ENCODE data around the gene NFIA. TPM values are rescaled to one million over a fixed set of nuclear protein-coding genes. Genes with fewer than 3 reads are reported as not detected.

The NFIA gene
- total RNA-seq, 3 donors from 2014 or later, result 2.7 to 6.9 (median 5.8) TPM

DNA sequence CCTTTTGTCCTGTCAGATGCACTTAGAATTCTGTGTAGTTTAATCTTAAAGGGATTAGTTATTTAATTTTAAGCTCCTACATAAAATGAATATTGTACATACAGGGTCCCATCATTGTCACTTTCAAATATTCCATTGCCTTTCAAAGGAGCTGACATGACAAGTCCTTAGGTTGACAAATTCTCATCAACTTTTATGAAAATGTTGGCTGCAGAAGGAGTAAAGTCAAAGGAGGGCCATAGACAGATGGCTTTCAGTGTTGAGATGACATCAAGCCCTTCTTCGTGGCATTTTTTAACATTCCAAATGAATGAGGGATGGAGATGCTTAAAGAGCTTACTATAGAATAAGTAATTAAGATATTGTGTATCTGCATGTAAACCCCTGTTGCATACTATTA, 15.4 kb downstream of the NFIA start:
- Mint-ChIP-seq H3K4me1 (ENCODE audit: low read depth) (no peaks in the 10 kb centered on the region), H3K4me3 (no peak overlapping the region), H3K36me3 (ENCODE audit: insufficient read depth) (no peaks in the 10 kb centered on the region), H3K9me3 (no peaks in the 10 kb centered on the region), H3K27me3 (ENCODE audit: low read depth) (no peaks in the 10 kb centered on the region)
- no peak for DNase-seq
- no peak for ATAC-seq

DNA sequence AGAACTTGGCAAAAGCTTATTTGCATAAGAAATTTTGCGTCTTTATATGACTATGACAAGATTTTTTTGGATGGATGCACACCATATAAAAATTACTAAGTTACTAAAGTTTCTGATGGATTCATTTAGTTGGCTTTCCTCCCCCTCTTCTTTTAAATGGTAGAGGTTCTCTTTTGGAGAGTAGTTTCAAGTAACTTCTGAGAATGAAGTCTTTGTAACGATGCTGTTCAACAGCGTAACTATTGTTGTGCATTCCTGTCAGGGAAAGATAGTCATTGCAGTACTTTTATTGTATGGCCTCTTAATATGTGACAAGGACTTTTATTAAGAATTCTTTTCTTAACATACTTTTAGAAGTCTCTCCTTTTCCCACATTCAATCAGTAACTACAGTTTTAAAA, 16.0 kb downstream of the NFIA start:
- H3K4me3 Mint-ChIP-seq, result no peak overlapping the region
- no peaks in the 10 kb centered on the region for H3K27me3 Mint-ChIP-seq (ENCODE audit: low read depth)
- H3K36me3 Mint-ChIP-seq (ENCODE audit: insufficient read depth), result no peaks in the 10 kb centered on the region
- DNase-seq (no peak), ATAC-seq (no peak)
- H3K9me3 Mint-ChIP-seq, result no peaks in the 10 kb centered on the region
- H3K4me1 Mint-ChIP-seq (ENCODE audit: low read depth), result no peaks in the 10 kb centered on the region

DNA sequence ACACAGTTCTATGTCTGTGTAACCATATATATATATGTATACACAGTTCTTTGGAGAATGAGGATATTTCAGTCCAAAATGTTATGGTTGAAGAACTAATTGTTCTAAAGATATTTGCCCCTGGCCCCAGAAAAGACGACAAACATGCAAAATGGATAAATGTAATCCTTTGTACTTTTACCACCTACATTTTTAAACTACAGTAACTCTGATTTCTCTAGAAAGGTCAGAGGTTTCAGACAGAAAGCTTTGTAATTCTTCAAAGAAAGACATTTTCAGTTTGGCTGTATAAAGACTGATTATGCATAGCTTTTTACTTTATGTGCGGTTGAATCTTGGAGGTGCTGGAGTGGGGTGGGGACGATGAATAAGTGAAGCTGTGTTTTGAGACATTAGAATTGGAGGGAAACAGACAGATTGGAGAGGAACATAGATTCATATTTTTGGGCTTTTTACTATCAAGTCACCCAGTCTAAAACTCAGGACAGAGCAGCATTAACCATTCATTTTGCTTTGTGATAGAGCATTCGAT, 16.6 kb downstream of the NFIA start:
- H3K4me1 Mint-ChIP-seq (ENCODE audit: low read depth), result no peaks in the 10 kb centered on the region
- no peaks in the 10 kb centered on the region for H3K36me3 Mint-ChIP-seq (ENCODE audit: insufficient read depth)
- H3K27me3 Mint-ChIP-seq (ENCODE audit: low read depth), result no peaks in the 10 kb centered on the region
- no peaks in the 10 kb centered on the region for H3K9me3 Mint-ChIP-seq
- no peak overlapping the region for H3K4me3 Mint-ChIP-seq
- ATAC-seq (no peak), DNase-seq (no peak)

DNA sequence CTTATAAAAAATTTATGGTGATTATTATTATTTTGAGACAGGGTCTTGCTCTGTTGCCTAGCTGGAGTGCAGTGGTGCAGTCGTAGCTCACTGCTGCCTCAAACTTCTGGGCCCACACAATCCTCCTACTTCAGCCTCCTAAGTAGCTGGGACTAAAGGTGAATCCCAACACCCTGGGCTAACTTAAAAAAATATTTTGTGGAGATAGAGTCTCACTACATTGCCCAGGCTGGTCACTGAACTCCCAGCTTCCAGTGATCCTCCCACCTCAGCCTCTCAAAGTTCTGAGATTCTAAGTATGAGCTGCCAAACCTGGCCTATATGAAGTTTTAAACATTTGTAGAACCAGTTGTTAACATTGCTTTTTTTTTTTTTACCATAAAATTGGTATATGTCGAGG, 18.2 kb downstream of the NFIA start:
- no peak for ATAC-seq
- no peak for DNase-seq
- no peaks in the 10 kb centered on the region for H3K9me3 Mint-ChIP-seq
- no peaks in the 10 kb centered on the region for H3K4me1 Mint-ChIP-seq (ENCODE audit: low read depth)
- no peaks in the 10 kb centered on the region for H3K27me3 Mint-ChIP-seq (ENCODE audit: low read depth)
- no peaks in the 10 kb centered on the region for H3K36me3 Mint-ChIP-seq (ENCODE audit: insufficient read depth)
- H3K4me3 Mint-ChIP-seq, result no peak overlapping the region

DNA sequence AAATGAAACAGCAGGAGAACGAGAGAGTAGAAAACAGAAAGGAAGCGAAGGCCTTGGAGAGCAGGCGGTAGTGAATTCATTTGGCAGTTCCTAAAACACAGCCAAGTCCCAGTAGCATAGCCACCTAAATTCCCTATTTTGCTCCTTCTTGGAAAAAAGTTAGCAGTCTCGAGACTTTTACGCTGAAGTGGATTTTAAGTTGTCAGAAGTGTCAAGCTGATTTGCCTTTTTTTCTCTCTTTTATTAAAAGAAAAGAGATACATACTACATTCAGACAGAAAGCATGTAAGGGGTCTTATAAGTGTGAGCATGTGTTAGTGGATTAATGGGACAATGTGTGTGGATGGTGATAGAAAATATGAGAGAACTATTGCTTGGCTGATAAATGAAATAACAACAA, 19.2 kb downstream of the NFIA start:
- no peak for ATAC-seq
- no peak overlapping the region for H3K4me3 Mint-ChIP-seq

DNA sequence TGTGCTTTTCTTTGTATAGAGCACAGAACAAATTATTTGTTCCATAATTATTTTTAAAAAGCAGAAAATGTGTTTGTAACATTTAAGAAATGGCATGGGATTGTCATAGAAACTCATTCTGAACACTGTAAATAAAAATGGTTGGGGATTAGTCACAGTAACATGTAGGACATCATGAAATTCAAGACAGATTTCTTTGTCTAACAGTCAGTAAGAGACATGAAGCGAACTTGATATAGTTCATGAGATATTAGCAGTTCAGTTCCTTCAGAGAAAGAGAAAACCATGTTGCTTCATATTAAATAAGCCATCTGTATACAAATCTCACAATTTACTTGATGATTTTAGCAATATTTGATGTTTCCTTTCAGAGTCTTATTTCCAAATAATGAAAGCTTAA, 19.7 kb downstream of the NFIA start:
- Mint-ChIP-seq H3K36me3 (ENCODE audit: insufficient read depth) (no peaks in the 10 kb centered on the region), H3K4me3 (no peak overlapping the region), H3K4me1 (ENCODE audit: low read depth) (no peaks in the 10 kb centered on the region), H3K27me3 (ENCODE audit: low read depth) (no peaks in the 10 kb centered on the region), H3K9me3 (no peaks in the 10 kb centered on the region)
- no peak for ATAC-seq
- no peak for DNase-seq

More for the DNA sequence above, 19.2 kb downstream of the NFIA start:
- no peaks in the 10 kb centered on the region for H3K27me3 Mint-ChIP-seq (ENCODE audit: low read depth)
- H3K36me3 Mint-ChIP-seq (ENCODE audit: insufficient read depth), result no peaks in the 10 kb centered on the region
- H3K9me3 Mint-ChIP-seq, result no peaks in the 10 kb centered on the region
- no peaks in the 10 kb centered on the region for H3K4me1 Mint-ChIP-seq (ENCODE audit: low read depth)
- DNase-seq, result no peak

DNA sequence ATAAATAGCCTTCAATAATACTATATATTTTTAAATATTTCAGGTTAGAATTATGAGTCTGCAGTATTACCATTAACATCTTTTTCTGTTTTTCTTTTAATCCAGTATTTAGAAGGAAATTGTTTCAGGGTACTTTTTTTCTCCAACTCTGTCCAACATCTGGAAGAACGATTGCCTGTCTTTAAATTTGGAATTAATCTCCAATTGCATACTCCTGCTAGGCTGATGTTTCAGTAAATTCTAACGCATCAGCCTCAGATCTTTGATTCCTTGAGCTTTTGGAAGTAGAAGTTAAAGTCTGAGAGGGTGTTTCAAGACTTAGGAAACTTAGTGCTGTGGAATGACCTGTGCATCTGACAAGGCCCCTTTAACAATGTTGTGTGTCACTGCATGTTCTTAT, 20.3 kb downstream of the NFIA start:
- H3K4me3 Mint-ChIP-seq, result no peak overlapping the region
- no peaks in the 10 kb centered on the region for H3K9me3 Mint-ChIP-seq
- no peak for ATAC-seq
- no peaks in the 10 kb centered on the region for H3K4me1 Mint-ChIP-seq (ENCODE audit: low read depth)
- H3K36me3 Mint-ChIP-seq (ENCODE audit: insufficient read depth), result no peaks in the 10 kb centered on the region
- no peak for DNase-seq
- no peaks in the 10 kb centered on the region for H3K27me3 Mint-ChIP-seq (ENCODE audit: low read depth)

DNA sequence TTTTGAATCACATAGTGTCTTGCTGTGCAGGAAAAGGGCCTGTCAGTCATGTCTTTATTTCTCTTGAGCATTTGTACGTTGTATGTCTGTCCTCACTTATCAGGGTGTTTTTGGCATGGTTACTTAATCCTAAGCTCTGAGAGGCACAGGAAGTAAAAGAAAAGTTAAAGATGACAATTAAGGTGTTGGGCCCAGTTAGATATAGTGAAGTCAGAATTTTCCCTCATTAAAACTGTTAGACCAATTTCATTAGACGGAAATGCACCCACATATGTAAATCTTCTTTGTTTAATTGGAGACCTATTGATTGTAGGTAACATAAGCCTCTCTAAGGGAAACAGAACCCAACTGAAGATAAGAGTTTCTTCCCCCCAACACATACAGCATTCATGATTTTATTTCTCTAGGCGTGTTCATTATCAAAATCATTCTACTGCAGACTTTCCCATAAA, 21.9 kb downstream of the NFIA start:
- no peaks in the 10 kb centered on the region for H3K36me3 Mint-ChIP-seq (ENCODE audit: insufficient read depth)
- ATAC-seq, result no peak
- H3K4me3 Mint-ChIP-seq, result no peak overlapping the region
- no peak for DNase-seq
- no peaks in the 10 kb centered on the region for H3K4me1 Mint-ChIP-seq (ENCODE audit: low read depth)
- H3K9me3 Mint-ChIP-seq, result no peaks in the 10 kb centered on the region
- H3K27me3 Mint-ChIP-seq (ENCODE audit: low read depth), result no peaks in the 10 kb centered on the region

DNA sequence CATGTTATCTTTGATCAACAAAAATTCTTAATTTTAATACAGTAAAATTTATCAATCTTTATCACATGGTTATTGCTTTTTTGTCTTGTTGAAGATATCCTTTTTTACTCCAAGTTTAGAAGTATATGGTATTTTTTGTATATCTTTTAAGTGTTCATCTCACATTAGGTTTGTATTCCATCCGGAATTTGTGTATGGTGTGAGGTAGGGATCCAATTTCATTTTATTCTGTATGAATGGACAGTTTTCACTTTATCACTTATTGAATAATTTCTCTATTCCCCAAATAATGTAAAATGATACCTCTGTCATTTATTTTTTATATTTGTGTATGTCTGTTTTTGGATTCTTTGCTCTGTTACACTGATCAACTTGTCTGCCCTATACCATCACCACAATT, 25.3 kb downstream of the NFIA start:
- Mint-ChIP-seq H3K9me3 (no peaks in the 10 kb centered on the region), H3K27me3 (ENCODE audit: low read depth) (no peaks in the 10 kb centered on the region), H3K4me3 (no peak overlapping the region), H3K4me1 (ENCODE audit: low read depth) (no peaks in the 10 kb centered on the region), H3K36me3 (ENCODE audit: insufficient read depth) (no peaks in the 10 kb centered on the region)
- DNase-seq (no peak), ATAC-seq (no peak)

DNA sequence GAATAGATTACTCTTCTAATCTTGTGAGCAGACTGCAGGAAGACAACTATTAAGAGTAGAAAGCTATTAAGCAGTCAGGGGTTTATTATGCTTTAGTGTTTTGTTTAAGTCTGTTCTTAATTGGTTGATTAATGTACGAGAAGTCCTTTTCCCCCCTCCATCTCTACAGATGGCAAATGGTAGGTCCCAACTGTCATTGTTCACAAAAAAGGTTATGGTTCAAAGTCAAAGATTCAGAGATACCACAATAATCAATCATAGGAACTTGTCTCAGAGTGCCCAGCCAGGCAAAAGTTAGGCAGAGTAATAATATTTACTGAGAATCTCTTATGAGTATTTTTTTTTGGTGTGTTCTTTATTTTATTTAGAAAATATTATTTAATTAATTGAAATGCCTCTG, 26.8 kb downstream of the NFIA start:
- no peak for DNase-seq
- H3K4me3 Mint-ChIP-seq, result no peak overlapping the region
- H3K27me3 Mint-ChIP-seq (ENCODE audit: low read depth), result no peaks in the 10 kb centered on the region
- H3K36me3 Mint-ChIP-seq (ENCODE audit: insufficient read depth), result peaks cover 4% of the 10 kb centered on the region
- no peaks in the 10 kb centered on the region for H3K4me1 Mint-ChIP-seq (ENCODE audit: low read depth)
- ATAC-seq, result no peak
- H3K9me3 Mint-ChIP-seq, result no peaks in the 10 kb centered on the region

DNA sequence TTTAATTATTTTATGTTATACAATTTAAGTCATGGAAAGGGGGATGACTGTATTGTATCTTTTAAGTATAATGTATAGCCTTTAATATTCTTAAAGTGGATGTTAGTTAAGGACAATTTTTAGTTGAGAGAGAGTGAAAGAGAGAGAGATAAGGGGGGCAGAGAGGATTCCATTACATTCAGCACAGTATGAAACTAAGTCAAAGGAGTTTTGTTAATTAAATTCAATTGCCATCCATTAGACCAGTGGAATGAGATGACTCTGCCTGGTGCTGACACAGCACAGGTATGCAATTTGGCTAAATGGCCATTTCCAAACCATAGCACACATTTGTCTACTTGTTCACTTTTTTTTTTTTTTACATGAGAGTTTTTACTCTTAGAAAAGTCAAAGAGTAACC, 27.5 kb downstream of the NFIA start:
- H3K4me3 Mint-ChIP-seq, result no peak overlapping the region
- H3K9me3 Mint-ChIP-seq, result no peaks in the 10 kb centered on the region
- no peaks in the 10 kb centered on the region for H3K27me3 Mint-ChIP-seq (ENCODE audit: low read depth)
- DNase-seq (no peak), ATAC-seq (no peak)
- H3K36me3 Mint-ChIP-seq (ENCODE audit: insufficient read depth), result peaks cover 4% of the 10 kb centered on the region
- no peaks in the 10 kb centered on the region for H3K4me1 Mint-ChIP-seq (ENCODE audit: low read depth)

DNA sequence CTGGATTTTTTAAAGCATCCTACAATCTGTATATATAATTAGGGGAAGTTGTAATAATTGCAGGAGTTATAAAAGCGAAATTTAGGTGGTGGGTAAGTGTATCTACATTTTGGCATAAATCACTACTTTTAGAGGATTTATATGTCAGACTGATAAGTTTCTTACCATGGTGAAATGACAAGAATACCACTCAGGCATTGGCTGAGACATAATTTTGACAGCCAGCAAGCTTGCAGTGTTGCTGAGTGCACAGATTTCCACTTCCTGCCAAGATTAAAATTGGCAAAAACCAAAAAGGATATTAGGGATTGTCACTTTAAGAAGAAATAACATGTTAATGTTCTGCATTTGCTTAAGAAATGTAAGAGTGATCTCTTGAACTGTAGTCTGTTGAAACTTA, 28.2 kb downstream of the NFIA start:
- Mint-ChIP-seq H3K36me3 (ENCODE audit: insufficient read depth) (peaks cover 4% of the 10 kb centered on the region), H3K27me3 (ENCODE audit: low read depth) (no peaks in the 10 kb centered on the region), H3K4me1 (ENCODE audit: low read depth) (no peaks in the 10 kb centered on the region), H3K9me3 (no peaks in the 10 kb centered on the region), H3K4me3 (no peak overlapping the region)
- DNase-seq, result no peak
- no peak for ATAC-seq

DNA sequence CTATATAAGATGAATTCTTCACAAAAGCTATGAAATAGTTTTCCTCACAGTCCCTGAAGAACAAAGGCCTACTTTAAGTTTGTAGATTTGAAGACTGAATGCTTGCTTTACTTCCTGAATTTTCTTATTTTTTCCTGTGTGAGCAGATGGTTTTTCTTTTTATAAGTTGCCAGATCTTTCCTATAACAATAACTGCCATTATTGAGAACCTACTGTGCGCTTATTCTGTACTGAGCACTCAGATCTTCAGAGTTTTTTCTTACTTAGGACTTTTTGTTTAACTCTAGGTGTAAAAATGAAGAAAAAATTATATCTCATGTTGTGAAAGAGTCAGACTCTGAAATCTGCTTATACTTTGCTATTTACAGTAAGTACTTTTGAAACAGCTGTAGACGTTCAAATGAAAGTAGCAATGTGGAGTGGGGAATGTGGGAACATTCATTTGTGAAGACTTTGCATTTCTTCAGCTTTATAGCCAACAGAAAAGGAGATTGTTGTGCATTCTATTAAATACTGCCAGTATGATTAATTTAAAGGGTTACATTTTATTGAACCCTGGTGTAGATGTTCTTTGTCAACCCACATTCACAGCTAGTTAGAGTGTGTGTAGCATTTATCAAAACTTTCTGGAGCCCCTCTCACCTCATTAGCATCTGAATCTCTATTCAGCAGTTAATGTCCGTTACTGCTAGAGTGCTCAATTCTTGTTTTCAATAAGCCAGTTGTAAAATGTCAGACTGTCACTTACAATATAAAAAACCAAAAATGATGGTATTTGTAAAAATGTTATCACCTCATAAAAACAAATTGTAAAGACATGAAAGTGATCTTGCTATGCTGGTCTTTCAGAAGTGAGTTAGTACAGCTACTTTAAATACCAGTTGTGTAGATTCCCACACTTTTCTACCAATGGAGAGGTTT, 29.0 kb downstream of the NFIA start:
- Mint-ChIP-seq H3K4me1 (ENCODE audit: low read depth) (no peaks in the 10 kb centered on the region), H3K27me3 (ENCODE audit: low read depth) (peaks cover 2% of the 10 kb centered on the region)

DNA sequence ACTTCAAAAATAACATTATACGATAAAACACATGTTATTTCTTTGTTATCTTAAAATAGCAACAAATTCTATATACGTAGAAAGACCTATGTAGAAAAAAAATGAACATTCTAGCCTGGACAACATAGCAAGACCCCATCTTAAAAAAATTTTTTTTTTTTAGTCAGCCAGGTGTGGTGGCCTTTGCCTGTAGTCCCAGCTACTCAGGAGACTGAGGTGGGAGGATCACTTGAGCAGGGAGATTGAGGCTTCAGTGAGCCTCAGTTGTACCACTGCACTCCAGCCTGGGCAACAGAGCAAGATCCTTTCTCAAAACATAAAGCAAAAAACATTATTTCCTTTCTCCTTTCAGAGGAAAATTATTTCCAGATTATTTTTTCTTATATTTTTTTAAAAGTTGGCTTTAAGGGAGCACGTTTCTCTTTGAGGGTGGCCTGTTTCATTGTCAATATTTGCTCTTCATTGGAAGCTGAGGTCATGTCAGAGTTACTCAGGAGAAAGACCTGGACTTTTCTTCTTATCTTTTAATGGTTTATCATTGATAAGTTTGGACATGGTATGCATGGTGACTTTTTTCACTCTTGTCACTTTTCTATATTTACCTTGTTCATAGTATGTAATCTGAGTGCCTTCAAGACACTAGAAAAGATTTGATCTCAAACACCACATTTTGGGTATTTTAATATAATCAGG, 32.0 kb downstream of the NFIA start:
- H3K9me3 Mint-ChIP-seq, result no peaks in the 10 kb centered on the region
- H3K27me3 Mint-ChIP-seq (ENCODE audit: low read depth), result peaks cover 2% of the 10 kb centered on the region
- H3K36me3 Mint-ChIP-seq (ENCODE audit: insufficient read depth), result peaks cover 7% of the 10 kb centered on the region
- H3K4me1 Mint-ChIP-seq (ENCODE audit: low read depth), result no peaks in the 10 kb centered on the region
- DNase-seq, result no peak
- no peak overlapping the region for H3K4me3 Mint-ChIP-seq
- ATAC-seq, result no peak

More for the DNA sequence above, 29.0 kb downstream of the NFIA start:
- ATAC-seq (no peak), DNase-seq (no peak)
- Mint-ChIP-seq H3K36me3 (ENCODE audit: insufficient read depth) (peaks cover 7% of the 10 kb centered on the region), H3K9me3 (no peaks in the 10 kb centered on the region), H3K4me3 (no peak overlapping the region)

DNA sequence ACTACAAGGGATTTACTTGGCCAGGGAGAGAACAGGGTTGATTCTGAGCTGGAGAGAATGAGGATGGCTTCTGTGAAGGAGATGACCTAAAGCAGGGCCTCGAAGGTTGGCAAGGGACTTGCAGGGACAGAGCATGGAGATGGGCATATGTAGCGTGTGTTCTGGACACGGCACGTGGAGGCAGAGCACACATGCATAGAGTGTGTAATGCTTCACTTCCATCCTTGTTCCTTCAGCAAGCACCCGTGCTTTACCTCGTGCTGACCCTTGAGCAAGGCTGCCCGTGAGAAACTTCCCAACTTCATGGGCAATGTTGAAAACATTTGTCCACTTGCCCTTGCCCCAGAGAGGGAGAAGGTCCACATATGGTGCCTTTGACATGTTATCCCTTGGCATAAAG, 33.1 kb downstream of the NFIA start:
- H3K4me1 Mint-ChIP-seq (ENCODE audit: low read depth), result no peaks in the 10 kb centered on the region
- no peak for DNase-seq

More for the DNA sequence above, 33.1 kb downstream of the NFIA start:
- Mint-ChIP-seq H3K27me3 (ENCODE audit: low read depth) (peaks cover 2% of the 10 kb centered on the region), H3K9me3 (no peaks in the 10 kb centered on the region), H3K4me3 (no peak overlapping the region), H3K36me3 (ENCODE audit: insufficient read depth) (peaks cover 7% of the 10 kb centered on the region)
- ATAC-seq, result no peak

Measured in activated T-cell treated with anti-CD3 and anti-CD28 coated beads, Interleukin-2, amount 50 U/mL, for 4 hours (primary cell).